NCI-H446 (cell line): ENCODE data around the gene NPHP1.
"Not testable (repeated sequence)": the region's sequence is repeated elsewhere in the genome, so short reads cannot be mapped to it uniquely, and the experiment has no call there.

Source experiments
- DNase-seq, 2 experiments: peaks; one replicate each; lab custom pipeline; 2025; lab: John Stamatoyannopoulos, UW

Gene NPHP1

GRCh38 chr2:110126906-110127305, 77.9 kb downstream of the NPHP1 start:
- DNase-seq, result peak in 1 of 2 experiments; percentile 34

GRCh38 chr2:110126086-110126773, 78.6 kb downstream of the NPHP1 start:
- peak in 1 of 2 experiments; percentile 34 for DNase-seq

GRCh38 chr2:110124939-110125691, 79.7 kb downstream of the NPHP1 start:
- DNase-seq, result no peak

- DNase-seq, result no peak
Measured at GRCh38 chr2:110124038-110124825, 80.6 kb downstream of the NPHP1 start.

- no peak for DNase-seq
Measured at GRCh38 chr2:110121592-110121991, 83.2 kb downstream of the NPHP1 start.

- DNase-seq, result no peak
Measured at GRCh38 chr2:110121052-110121334, 83.8 kb downstream of the NPHP1 start.

- no peak for DNase-seq
Measured at GRCh38 chr2:110120171-110121051, 84.4 kb downstream of the NPHP1 start.

GRCh38 chr2:110116033-110116710, 88.6 kb downstream of the NPHP1 start:
- DNase-seq, result no peak

GRCh38 chr2:110115291-110116032, 89.4 kb downstream of the NPHP1 start, which contains the start of gene MALL:
Gene MALL, minus strand, starts transcription at chr2:110115822. Its CDS starts 30 bp downstream, at chr2:110115792.
- no peak for DNase-seq

- DNase-seq, result no peak
Measured at GRCh38 chr2:110114831-110115255, 90.0 kb downstream of the NPHP1 start.

- peak in 1 of 2 experiments; percentile 34 for DNase-seq
Measured at GRCh38 chr2:110113961-110114591, 90.7 kb downstream of the NPHP1 start.

- not testable (repeated sequence) for DNase-seq
Measured at GRCh38 chr2:110108291-110108690, 96.5 kb downstream of the NPHP1 start.

GRCh38 chr2:110107092-110108079, 97.4 kb downstream of the NPHP1 start:
- no peak for DNase-seq

GRCh38 chr2:110106642-110107041, 98.2 kb downstream of the NPHP1 start:
- no peak for DNase-seq

- no peak for DNase-seq
Measured at GRCh38 chr2:110105608-110106467, 99.0 kb downstream of the NPHP1 start.

- DNase-seq, result no peak
Measured at GRCh38 chr2:110105183-110105582, 99.6 kb downstream of the NPHP1 start.

GRCh38 chr2:110104025-110104771, 100.6 kb downstream of the NPHP1 start:
- peak; percentile 50 to 64 for DNase-seq
